GM12875 (cell line): ENCODE results near the gene PHOSPHO1.
"Not testable (repeated sequence)": the region's sequence is repeated elsewhere in the genome, so short reads cannot be mapped to it uniquely, and the experiment has no call there.

ENCODE experiments used
- H3K4me3 ChIP-seq: one replicate; pipeline ENCODE4 v1.5.1; 2011; ENCODE audit warnings: low read depth, low read length, control low read depth
- TF ChIP-seq, protein P1 (sequence below): IDR thresholded peaks from 2 replicates; pipeline ENCODE4 v1.5.1; 2011; ENCODE audit warnings: low read depth, mild to moderate bottlenecking, control low read depth, inconsistent platforms, low read length, moderate library complexity, borderline replicate concordance; ENCODE audit not compliant: insufficient read depth

PHOSPHO1 gene, protein sequence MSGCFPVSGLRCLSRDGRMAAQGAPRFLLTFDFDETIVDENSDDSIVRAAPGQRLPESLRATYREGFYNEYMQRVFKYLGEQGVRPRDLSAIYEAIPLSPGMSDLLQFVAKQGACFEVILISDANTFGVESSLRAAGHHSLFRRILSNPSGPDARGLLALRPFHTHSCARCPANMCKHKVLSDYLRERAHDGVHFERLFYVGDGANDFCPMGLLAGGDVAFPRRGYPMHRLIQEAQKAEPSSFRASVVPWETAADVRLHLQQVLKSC

GRCh38 chr17:49230636-49231562 is at the start of gene PHOSPHO1:
PHOSPHO1 (minus strand) TSS chr17:49230787; CDS start chr17:49226691, 4,096 bp downstream.
- H3K4me3 ChIP-seq: peak within 1 kb of the TSS; percentile 67
- TF ChIP-seq, protein P1, sequence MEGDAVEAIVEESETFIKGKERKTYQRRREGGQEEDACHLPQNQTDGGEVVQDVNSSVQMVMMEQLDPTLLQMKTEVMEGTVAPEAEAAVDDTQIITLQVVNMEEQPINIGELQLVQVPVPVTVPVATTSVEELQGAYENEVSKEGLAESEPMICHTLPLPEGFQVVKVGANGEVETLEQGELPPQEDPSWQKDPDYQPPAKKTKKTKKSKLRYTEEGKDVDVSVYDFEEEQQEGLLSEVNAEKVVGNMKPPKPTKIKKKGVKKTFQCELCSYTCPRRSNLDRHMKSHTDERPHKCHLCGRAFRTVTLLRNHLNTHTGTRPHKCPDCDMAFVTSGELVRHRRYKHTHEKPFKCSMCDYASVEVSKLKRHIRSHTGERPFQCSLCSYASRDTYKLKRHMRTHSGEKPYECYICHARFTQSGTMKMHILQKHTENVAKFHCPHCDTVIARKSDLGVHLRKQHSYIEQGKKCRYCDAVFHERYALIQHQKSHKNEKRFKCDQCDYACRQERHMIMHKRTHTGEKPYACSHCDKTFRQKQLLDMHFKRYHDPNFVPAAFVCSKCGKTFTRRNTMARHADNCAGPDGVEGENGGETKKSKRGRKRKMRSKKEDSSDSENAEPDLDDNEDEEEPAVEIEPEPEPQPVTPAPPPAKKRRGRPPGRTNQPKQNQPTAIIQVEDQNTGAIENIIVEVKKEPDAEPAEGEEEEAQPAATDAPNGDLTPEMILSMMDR: no peak

DNA sequence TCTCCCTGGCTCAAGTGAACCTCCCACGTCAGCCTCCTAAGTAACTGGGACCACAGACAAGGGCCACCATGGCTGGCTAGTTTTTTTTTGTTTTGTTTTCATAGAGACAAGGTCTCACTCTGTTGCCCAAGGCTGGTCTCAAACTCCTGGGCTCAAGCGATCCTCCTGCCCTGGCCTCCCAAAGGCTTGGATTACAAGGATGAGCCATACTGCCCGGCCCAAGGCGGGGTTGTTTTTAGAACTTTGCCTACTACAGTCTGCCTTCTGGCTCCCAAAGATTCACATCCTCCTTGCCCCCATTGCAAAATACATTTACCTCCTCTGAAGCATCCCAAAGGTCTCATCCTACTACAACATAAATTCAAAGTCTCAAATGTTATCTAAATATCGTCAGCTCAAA is 49.5 kb upstream of the PHOSPHO1 start:
- TF ChIP-seq, protein P1: no peak

GRCh38 chr17:49279263-49280015 is 48.9 kb upstream of the PHOSPHO1 start:
- not testable (repeated sequence) for H3K4me3 ChIP-seq

More for the DNA sequence above, 49.5 kb upstream of the PHOSPHO1 start:
- no peak overlapping the region for H3K4me3 ChIP-seq

DNA sequence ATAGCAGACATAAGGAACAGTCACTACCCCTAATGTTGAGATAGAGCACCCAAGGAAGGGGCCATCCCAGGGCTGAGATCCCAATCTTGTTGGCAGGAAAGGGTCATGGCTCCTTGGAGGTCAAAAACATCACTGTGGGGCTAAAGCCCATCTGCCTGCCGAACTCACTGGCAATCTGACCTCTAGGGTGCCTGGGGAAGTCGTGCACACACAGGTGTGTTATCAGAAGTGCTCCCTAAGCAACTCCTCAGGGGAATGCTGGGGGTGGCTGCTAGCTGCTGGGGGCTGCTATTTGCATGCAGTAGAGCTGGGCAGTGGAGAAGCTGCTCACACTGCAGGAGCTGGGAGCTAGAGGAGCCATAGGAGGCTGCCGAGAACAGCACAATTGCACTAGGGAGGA is 47.5 kb upstream of the PHOSPHO1 start:
- no peak overlapping the region for H3K4me3 ChIP-seq
- TF ChIP-seq, protein P1: no peak

- TF ChIP-seq, protein P1: no peak
- no peak overlapping the region for H3K4me3 ChIP-seq
Observed at GRCh38 chr17:49277638-49278037, 47.1 kb upstream of the PHOSPHO1 start.

- H3K4me3 ChIP-seq: not testable (repeated sequence)
Observed at GRCh38 chr17:49275981-49276380, 45.4 kb upstream of the PHOSPHO1 start.

GRCh38 chr17:49269356-49269755 is 38.8 kb upstream of the PHOSPHO1 start:
- H3K4me3 ChIP-seq: no peak overlapping the region
- TF ChIP-seq, protein P1: no peak
